BE2C (cell line): ENCODE results near the gene ANKRD33B.

Source experiments
- DNase-seq: peaks from one replicate; pipeline ENCODE4 v3.0.0-alpha.2; 2020
- H3K27me3 ChIP-seq: fragments of 250-450 bp; sonication (Bioruptor Pico); 2 replicates; pipeline ENCODE4 v1.5.1; 2020; ENCODE audit warnings: mild to moderate bottlenecking
- H3K36me3 ChIP-seq: fragments of 250-450 bp; sonication (Bioruptor Pico); 2 replicates; pipeline ENCODE4 v1.5.1; 2020; ENCODE audit warnings: mild to moderate bottlenecking
- H3K4me1 ChIP-seq: fragments of 250-450 bp; sonication (Bioruptor Pico); 2 replicates; pipeline ENCODE4 v1.5.1; 2020
- H3K4me3 ChIP-seq: 2 replicates; pipeline ENCODE4 v1.5.1; 2011; ENCODE audit warnings: low read depth, low read length
- H3K9me3 ChIP-seq: fragments of 250-450 bp; sonication (Bioruptor Pico); 2 replicates; pipeline ENCODE4 v1.5.1; 2020
- TF ChIP-seq, protein P1 (sequence below): IDR thresholded peaks from 2 replicates; pipeline ENCODE4 v1.5.1; 2012; ENCODE audit warnings: mild to moderate bottlenecking, low read depth, low read length

The ANKRD33B gene

DNA sequence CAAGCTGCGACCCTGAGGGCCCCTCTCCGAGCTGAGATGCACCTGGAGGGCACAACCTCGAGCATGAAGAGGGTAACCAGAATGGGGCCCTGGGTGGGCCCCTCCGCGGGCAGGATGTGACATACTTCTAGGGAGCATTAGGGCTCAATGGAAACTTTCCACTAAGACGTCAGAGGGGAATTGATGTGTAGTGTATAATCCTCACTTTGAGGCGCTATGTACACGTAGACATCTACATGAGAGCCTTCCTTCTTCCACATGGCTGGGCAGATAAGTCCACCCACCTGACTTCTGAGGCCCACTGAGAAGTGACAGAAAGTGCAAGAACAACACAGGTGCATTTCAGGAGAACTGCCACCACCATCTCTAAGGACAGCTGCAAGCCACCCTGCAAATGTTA lies 136.1 kb downstream of the ANKRD33B start:
- H3K36me3 ChIP-seq = no peaks in the 10 kb centered on the region
- DNase-seq = no peak
- H3K4me1 ChIP-seq = 0 out of 2 replicates have a peak, but pooled peaks cover 3% of the 10 kb centered on the region
- no peaks in the 10 kb centered on the region for H3K9me3 ChIP-seq
- TF ChIP-seq, protein P1, sequence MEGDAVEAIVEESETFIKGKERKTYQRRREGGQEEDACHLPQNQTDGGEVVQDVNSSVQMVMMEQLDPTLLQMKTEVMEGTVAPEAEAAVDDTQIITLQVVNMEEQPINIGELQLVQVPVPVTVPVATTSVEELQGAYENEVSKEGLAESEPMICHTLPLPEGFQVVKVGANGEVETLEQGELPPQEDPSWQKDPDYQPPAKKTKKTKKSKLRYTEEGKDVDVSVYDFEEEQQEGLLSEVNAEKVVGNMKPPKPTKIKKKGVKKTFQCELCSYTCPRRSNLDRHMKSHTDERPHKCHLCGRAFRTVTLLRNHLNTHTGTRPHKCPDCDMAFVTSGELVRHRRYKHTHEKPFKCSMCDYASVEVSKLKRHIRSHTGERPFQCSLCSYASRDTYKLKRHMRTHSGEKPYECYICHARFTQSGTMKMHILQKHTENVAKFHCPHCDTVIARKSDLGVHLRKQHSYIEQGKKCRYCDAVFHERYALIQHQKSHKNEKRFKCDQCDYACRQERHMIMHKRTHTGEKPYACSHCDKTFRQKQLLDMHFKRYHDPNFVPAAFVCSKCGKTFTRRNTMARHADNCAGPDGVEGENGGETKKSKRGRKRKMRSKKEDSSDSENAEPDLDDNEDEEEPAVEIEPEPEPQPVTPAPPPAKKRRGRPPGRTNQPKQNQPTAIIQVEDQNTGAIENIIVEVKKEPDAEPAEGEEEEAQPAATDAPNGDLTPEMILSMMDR = no peak
- no peak overlapping the region for H3K4me3 ChIP-seq
- H3K27me3 ChIP-seq = no peaks in the 10 kb centered on the region

GRCh38 chr5:10700516-10700915 lies 136.6 kb downstream of the ANKRD33B start:
- TF ChIP-seq, protein P1 = no peak
- Histone ChIP-seq H3K27me3 (no peaks in the 10 kb centered on the region), H3K36me3 (no peaks in the 10 kb centered on the region), H3K4me1 (0 out of 2 replicates have a peak, but pooled peaks cover 3% of the 10 kb centered on the region), H3K9me3 (no peaks in the 10 kb centered on the region), H3K4me3 (no peak overlapping the region)
- DNase-seq = no peak

DNA sequence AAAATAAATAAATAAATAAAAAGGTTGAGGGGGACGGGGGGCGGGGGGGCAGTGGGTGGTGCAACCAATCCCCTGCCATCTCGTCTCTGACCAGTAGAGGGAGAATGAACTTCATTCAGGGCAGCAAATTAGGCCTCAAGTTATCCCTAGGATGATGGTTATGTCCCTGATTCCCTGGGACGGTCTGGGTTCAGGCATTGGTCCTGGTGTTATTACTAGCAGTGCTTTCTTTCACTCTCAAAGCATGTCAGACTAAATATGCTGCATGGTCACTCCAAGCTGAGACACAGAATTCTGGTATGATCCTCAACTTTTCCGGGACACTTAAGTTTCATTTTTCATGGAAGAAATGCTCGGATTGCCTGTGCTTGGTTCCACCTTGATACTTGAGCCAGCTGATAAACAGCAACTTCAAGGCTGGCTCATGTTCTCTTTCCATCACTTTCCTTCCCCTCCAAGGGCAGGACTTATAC lies 137.7 kb downstream of the ANKRD33B start:
- DNase-seq = peak; percentile 46
- H3K36me3 ChIP-seq = no peaks in the 10 kb centered on the region
- 0 out of 2 replicates have a peak, but pooled peaks cover 3% of the 10 kb centered on the region for H3K4me1 ChIP-seq
- H3K4me3 ChIP-seq = no peak overlapping the region
- TF ChIP-seq, protein P1 = peak; percentile 56
- no peaks in the 10 kb centered on the region for H3K9me3 ChIP-seq
- no peaks in the 10 kb centered on the region for H3K27me3 ChIP-seq

GRCh38 chr5:10702040-10702629 lies 138.3 kb downstream of the ANKRD33B start:
- Histone ChIP-seq H3K9me3 (no peaks in the 10 kb centered on the region), H3K36me3 (no peaks in the 10 kb centered on the region), H3K4me1 (0 out of 2 replicates have a peak, but pooled peaks cover 3% of the 10 kb centered on the region), H3K4me3 (no peak overlapping the region), H3K27me3 (no peaks in the 10 kb centered on the region)
- no peak for DNase-seq
- TF ChIP-seq, protein P1 = no peak

DNA sequence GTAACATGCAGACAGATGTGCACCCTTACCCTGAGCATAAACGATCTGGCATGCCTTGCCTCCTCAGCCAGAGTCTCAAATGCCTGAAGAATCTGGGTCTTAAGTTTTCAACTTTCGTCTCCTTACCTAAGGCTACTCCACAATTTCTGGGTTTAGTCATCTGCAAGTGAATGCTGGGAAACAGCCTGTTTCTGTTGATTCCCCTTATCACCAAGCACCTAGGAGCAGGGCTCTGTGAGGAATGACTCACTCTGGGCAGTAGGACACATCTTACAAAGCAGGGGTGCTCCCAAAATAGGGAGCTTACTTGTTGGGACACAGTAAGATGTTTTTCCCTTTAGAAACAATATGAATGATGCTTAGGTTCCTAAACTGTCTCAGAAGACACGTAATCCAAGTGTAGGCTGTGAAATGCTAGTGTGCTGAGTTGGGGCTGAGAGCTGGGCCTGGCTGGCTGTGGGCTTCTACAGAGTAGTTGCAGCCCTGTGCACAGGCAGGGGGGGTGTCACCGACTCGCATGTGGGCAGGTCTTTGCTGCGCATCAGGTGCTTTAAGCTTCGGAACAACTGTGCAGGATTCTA lies 139.1 kb downstream of the ANKRD33B start:
- DNase-seq = no peak
- Histone ChIP-seq H3K9me3 (no peaks in the 10 kb centered on the region), H3K27me3 (no peaks in the 10 kb centered on the region), H3K4me3 (no peak overlapping the region), H3K36me3 (no peaks in the 10 kb centered on the region), H3K4me1 (0 out of 2 replicates have a peak, but pooled peaks cover 3% of the 10 kb centered on the region)
- TF ChIP-seq, protein P1 = no peak

GRCh38 chr5:10703676-10704075 lies 139.8 kb downstream of the ANKRD33B start:
- DNase-seq = no peak
- H3K4me3 ChIP-seq = no peak overlapping the region
- TF ChIP-seq, protein P1 = no peak
- H3K27me3 ChIP-seq = no peaks in the 10 kb centered on the region
- no peaks in the 10 kb centered on the region for H3K36me3 ChIP-seq
- H3K9me3 ChIP-seq = no peaks in the 10 kb centered on the region
- H3K4me1 ChIP-seq = 0 out of 2 replicates have a peak, but pooled peaks cover 3% of the 10 kb centered on the region
